Stimulated activated CD4-positive, alpha-beta T cell treated with anti-CD3 and anti-CD28 coated beads, TNF-alpha, amount 100 ng/mL, for 4 hours (primary cell): ENCODE measurements around the gene ITGB7.
"Not testable (repeated sequence)": the region's sequence is repeated elsewhere in the genome, so short reads cannot be mapped to it uniquely, and the experiment has no call there.

Experiments used
- DNase-seq, 3 experiments: peaks; one replicate each; pipeline ENCODE4 v3.0.0-alpha.2; 2020; ENCODE audit warnings: low read depth in 3 of 3

ITGB7 gene

GRCh38 chr12:53179687-53180219 lies 27.3 kb downstream of the ITGB7 start:
- DNase-seq: no peak

GRCh38 chr12:53178803-53179202 lies 28.2 kb downstream of the ITGB7 start:
- not testable (repeated sequence) for DNase-seq

GRCh38 chr12:53177447-53177846 lies 29.6 kb downstream of the ITGB7 start:
- not testable (repeated sequence) for DNase-seq

GRCh38 chr12:53176750-53177149 lies 30.3 kb downstream of the ITGB7 start:
- DNase-seq: no peak

- DNase-seq: no peak
Measured at GRCh38 chr12:53174881-53175491, 32.1 kb downstream of the ITGB7 start.

- no peak for DNase-seq
Measured at GRCh38 chr12:53173085-53173715, 33.9 kb downstream of the ITGB7 start.

- no peak for DNase-seq
Measured at GRCh38 chr12:53172352-53172751, 34.7 kb downstream of the ITGB7 start.

GRCh38 chr12:53171725-53172329 lies 35.2 kb downstream of the ITGB7 start:
- no peak for DNase-seq

- DNase-seq: no peak
Measured at GRCh38 chr12:53170876-53171724, 36.0 kb downstream of the ITGB7 start.

GRCh38 chr12:53170215-53170614 lies 36.8 kb downstream of the ITGB7 start:
- DNase-seq: no peak

GRCh38 chr12:53169644-53170043 lies 37.4 kb downstream of the ITGB7 start:
- no peak for DNase-seq

GRCh38 chr12:53166837-53167236 lies 40.2 kb downstream of the ITGB7 start:
- no peak for DNase-seq

- not testable (repeated sequence) for DNase-seq
Measured at GRCh38 chr12:53163008-53163407, 44.0 kb downstream of the ITGB7 start.

GRCh38 chr12:53161119-53161911 lies 45.7 kb downstream of the ITGB7 start:
- DNase-seq: no peak

GRCh38 chr12:53160673-53161072 lies 46.4 kb downstream of the ITGB7 start:
- DNase-seq: no peak

GRCh38 chr12:53160000-53160399 lies 47.1 kb downstream of the ITGB7 start:
- no peak for DNase-seq

GRCh38 chr12:53159195-53159839 lies 47.7 kb downstream of the ITGB7 start:
- peak; percentile 78 to 85 (median 80) for DNase-seq

- DNase-seq: no peak
Measured at GRCh38 chr12:53152390-53152789, 54.7 kb downstream of the ITGB7 start.

GRCh38 chr12:53151039-53151438 lies 56.0 kb downstream of the ITGB7 start:
- DNase-seq: no peak

- no peak for DNase-seq
Measured at GRCh38 chr12:53147653-53148052, 59.4 kb downstream of the ITGB7 start.

- no peak for DNase-seq
Measured at GRCh38 chr12:53147181-53147580, 59.9 kb downstream of the ITGB7 start.
